Small intestine (tissue), 7 donors: ENCODE measurements around the gene ATAD3C. TPM values are rescaled to one million over a fixed set of nuclear protein-coding genes. Genes with fewer than 3 reads are reported as not detected.

ENCODE experiments used
- DNase-seq, 2 donors: peaks; one replicate each; pipeline versions ENCODE4 v3.0.0 to v3.0.0-alpha.2; 2013
- FAIRE-seq: peaks from 2 replicates; lab custom pipeline; 2012; peaks lifted over from hg19 to GRCh38; lab: Jason Lieb, UNC
- H3K27ac ChIP-seq, 3 donors: one replicate each; pipeline ENCODE4 v1.5.1; 2013; ENCODE audit warnings: low read length in 2 of 3, mild to moderate bottlenecking in 2 of 3, control low read depth in 1 of 3, inconsistent platforms in 1 of 3, low read depth in 1 of 3, moderate library complexity in 1 of 3
- H3K27me3 ChIP-seq, 3 donors: one replicate each; pipeline ENCODE4 v1.6.1; 2013; ENCODE audit warnings: low read length in 3 of 3, inconsistent platforms in 1 of 3; ENCODE audit not compliant: control insufficient read depth in 3 of 3, insufficient read depth in 3 of 3
- H3K36me3 ChIP-seq, 3 donors: one replicate each; pipeline ENCODE4 v1.6.1; 2013; ENCODE audit warnings: low read length in 3 of 3, inconsistent platforms in 1 of 3, low read depth in 1 of 3, mild to moderate bottlenecking in 1 of 3, moderate library complexity in 1 of 3; ENCODE audit not compliant: control insufficient read depth in 3 of 3, insufficient read depth in 2 of 3
- H3K4me1 ChIP-seq, 3 donors: one replicate each; pipeline ENCODE4 v1.6.1; 2013; ENCODE audit warnings: low read length in 2 of 3, inconsistent platforms in 1 of 3, low read depth in 1 of 3, mild to moderate bottlenecking in 1 of 3, moderate library complexity in 1 of 3; ENCODE audit not compliant: control insufficient read depth in 3 of 3, insufficient read depth in 2 of 3
- H3K4me3 ChIP-seq, 3 donors: one replicate each; pipeline ENCODE4 v1.5.1; 2013; ENCODE audit warnings: low read length in 3 of 3, control low read depth in 1 of 3, inconsistent platforms in 1 of 3, low read depth in 1 of 3, mild to moderate bottlenecking in 1 of 3, moderate library complexity in 1 of 3
- H3K9me3 ChIP-seq, 2 donors: one replicate each; pipeline ENCODE4 v1.6.1; 2013; ENCODE audit warnings: low read depth in 1 of 2, low read length in 1 of 2; ENCODE audit not compliant: control insufficient read depth in 2 of 2, insufficient read depth in 1 of 2
- WGBS, 3 donors: extraction: QIAGEN DNeasy Blood & Tissue Kit; methylation state at CpG; one replicate each; pipeline ENCODE4 v1.1.7; 2013; 5-methylcytosine and 5-hydroxymethylcytosine counted together
- polyA plus RNA-seq, 4 donors: library from polyadenylated mRNA; stranded (reverse) in 3 of 4; unstranded in 1 of 4; fragments of 200-250 nt in 3 of 4; fragments of 120-200 nt in 1 of 4; gene quantifications; one replicate each; pipeline versions ENCODE4 v1.2.1 to v1.2.3, GENCODE V29; 2013
- donor health status: healthy with polysubstance abuse.
- donor health status: control.
- donor health status: control.
- donor health status: Bipolar disorder and iron deficiency.
- donor health status: healthy.

The ATAD3C gene
- polyA plus RNA-seq, 4 donors, result 0.27 to 1.5 (median 0.66) TPM; not detected in 1

DNA sequence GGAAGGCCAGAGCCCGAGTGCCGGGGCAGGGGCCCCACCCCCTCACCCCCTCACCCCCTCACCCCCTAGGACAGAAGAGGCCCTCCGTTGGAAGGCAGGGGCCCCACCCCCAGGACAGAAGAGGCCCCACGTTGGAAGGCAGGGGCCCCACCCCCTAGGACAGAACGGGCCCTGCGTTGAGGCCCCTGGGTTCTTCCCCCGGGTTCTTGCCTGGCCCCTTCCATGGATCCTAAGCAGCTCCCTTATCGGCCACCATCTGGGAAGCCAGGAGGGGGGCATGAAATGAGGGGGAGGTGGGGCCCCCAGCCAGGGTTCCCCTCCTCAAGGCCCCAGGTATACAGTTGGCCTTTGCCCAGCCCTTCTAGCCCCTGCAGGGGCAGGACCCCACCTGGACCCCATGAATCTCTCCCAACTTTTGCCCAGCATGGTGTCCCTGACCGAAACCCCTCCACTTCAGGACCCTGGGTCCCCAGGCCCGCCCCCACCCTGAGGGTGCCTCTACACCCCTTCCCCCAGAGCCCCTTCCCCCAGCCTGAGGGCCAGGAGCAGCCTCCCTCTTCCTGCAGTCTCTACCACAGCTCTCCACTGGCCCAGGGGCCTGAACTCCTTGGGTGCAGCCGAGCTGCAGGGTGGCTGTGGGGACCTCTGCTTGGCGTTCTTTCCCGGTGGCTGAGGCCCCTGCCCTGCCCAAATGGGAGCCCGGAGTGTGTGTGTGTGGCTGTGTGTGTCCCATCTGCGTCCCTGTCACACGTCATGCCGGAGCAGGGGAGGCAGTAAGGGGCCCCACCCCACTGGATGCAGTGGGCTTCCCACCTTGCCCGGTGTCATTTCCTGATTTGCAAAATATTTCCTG lies 18.3 kb upstream of the ATAD3C start:
- Histone ChIP-seq H3K9me3 (peaks cover 0 to 2% of the 10 kb centered on the region in 2 donors), H3K27ac (peak overlapping the region in 2 of 3 donors; percentile 91 to 96), H3K27me3 (peaks cover 0 to 6% (median 0%) of the 10 kb centered on the region in 3 donors), H3K36me3 (no peaks in the 10 kb centered on the region), H3K4me3 (peak overlapping the region in 1 of 3 donors; percentile 39), H3K4me1 (peaks cover 0 to 72% (median 6%) of the 10 kb centered on the region in 3 donors)
- DNase-seq (peak in 1 of 2 donors; percentile 89), FAIRE-seq (no peak)
- WGBS, 3 donors, result 52 to 63% (median 59%) methylated on average over 15 to 18 of the region's 18 CpGs

DNA sequence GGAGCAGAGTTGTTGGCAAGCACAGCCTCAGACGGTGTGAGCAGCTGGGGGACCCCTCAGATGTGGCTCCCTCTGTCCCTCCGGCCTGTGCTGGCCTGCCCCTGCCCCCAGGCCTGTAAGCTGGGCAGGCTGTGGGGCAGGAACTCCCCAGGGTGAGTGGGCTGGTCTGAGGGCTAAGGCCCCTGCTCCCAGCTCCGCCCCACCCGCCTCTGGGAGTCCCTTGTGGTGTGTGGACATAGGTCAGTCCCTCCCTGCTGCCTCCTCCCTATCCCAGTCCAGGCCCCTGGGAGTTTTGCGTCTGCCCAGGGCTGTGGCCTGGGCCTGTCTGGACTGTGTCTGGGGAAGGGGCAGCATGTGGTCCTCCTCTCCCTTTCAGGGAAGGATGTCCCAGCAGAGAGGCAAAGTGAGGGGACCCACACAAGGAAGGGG lies 17.6 kb upstream of the ATAD3C start:
- DNase-seq, result peak in 1 of 2 donors; percentile 88
- Histone ChIP-seq H3K9me3 (peaks cover 0 to 2% of the 10 kb centered on the region in 2 donors), H3K27ac (peak overlapping the region in 2 of 3 donors; percentile 91 to 96), H3K4me3 (peak overlapping the region in 1 of 3 donors; percentile 25), H3K27me3 (peaks cover 0 to 2% (median 0%) of the 10 kb centered on the region in 3 donors), H3K36me3 (peaks cover 0 to 3% (median 0%) of the 10 kb centered on the region in 3 donors), H3K4me1 (peaks cover 0 to 73% (median 6%) of the 10 kb centered on the region in 3 donors)
- 41 to 43% (median 42%) methylated on average over 5 of the region's 5 CpGs for WGBS, 3 donors
- FAIRE-seq, result no peak

DNA sequence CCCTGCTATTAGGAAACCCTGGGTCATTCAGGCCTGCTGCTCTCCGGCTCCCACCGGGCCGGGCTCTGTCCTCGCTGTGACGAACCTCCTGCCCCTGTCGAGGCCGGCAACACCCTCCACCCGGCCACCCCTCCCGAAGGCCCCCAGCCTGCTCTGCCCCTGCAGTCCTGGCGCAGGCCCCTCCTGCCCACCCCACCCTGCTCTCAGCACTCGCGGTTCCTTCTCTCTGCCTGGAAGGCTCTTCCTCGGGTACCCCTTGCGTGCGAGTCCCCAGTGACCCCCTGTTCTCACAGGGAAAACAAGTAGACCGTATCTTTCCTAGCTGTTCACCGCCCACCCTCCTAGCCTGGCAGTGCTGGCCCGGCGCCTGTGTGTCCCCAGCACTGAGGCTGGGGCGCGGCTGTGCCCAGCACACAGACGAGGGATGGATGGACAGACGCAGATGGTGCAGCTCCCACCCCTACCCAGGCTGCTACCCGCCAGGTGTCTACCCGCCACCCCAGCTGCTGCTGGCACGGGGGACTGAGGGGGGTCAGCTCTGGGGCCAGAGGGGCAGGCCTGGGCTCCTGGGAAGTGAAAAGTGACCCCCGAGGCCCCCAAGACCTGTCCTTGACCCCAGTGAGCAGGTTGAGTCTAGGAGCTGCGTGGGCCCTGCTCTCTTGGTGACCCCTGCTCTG lies 17.1 kb upstream of the ATAD3C start:
- H3K4me1 ChIP-seq, result peaks cover 0 to 78% (median 6%) of the 10 kb centered on the region in 3 donors
- peaks cover 0 to 9% (median 0%) of the 10 kb centered on the region in 3 donors for H3K36me3 ChIP-seq
- DNase-seq (no peak), FAIRE-seq (no peak)
- H3K9me3 ChIP-seq, result peaks cover 0 to 2% of the 10 kb centered on the region in 2 donors
- H3K27me3 ChIP-seq, result no peaks in the 10 kb centered on the region
- 64 to 76% (median 71%) methylated on average over 28 of the region's 28 CpGs for WGBS, 3 donors
- no peak overlapping the region for H3K4me3 ChIP-seq
- peak overlapping the region in 2 of 3 donors; percentile 91 to 96 for H3K27ac ChIP-seq

DNA sequence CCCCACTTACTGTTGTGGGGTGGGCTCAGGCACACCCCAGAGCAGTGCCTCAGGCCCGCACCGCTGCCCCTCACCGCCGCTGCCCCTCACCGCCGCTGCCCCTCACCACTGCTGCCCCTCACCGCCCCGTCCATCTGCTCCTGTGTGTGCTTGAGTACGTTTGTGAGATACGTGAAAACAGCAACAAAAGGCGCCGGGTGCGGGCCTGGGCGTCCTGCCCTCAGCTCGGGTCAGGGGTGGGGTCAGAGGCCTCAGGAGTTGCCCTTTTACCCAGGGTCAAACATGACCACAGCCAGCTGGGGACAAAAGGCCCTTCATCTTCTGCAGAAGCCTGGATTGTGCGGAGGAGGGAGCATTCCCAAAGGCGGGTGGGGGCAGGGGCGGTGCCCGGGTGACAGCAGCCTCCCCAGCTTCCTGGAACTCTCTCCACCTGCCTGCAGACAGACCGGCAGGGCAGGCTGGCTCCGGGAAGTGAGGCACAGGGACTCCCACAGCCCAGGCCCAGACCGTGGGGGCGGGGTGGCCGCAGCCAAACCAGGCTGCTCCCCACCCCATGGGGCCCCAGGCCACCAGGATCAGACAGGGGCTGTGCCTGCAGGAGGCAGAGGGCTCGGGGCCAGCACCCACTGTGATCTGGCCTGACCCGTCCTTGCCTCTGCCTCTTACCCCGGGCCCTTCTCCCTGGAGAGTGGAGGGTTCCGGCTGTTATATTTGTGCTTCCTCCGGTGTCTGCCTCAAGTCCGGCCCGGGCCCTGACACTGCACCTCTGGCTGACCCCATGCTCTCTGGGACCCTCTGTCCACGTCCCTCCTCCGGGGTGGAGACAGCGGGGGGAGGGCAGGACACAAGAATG lies 16.3 kb upstream of the ATAD3C start:
- FAIRE-seq (no peak), DNase-seq (peak; percentile 81 to 94)
- peaks cover 0 to 2% of the 10 kb centered on the region in 2 donors for H3K9me3 ChIP-seq
- no peak overlapping the region for H3K4me3 ChIP-seq
- H3K4me1 ChIP-seq, result peaks cover 0 to 84% (median 6%) of the 10 kb centered on the region in 3 donors
- H3K27ac ChIP-seq, result peak overlapping the region in 2 of 3 donors; percentile 91 to 96
- no peaks in the 10 kb centered on the region for H3K27me3 ChIP-seq
- WGBS, 3 donors, result 24 to 52% (median 36%) methylated on average over 29 to 34 of the region's 34 CpGs
- peaks cover 0 to 14% (median 0%) of the 10 kb centered on the region in 3 donors for H3K36me3 ChIP-seq

DNA sequence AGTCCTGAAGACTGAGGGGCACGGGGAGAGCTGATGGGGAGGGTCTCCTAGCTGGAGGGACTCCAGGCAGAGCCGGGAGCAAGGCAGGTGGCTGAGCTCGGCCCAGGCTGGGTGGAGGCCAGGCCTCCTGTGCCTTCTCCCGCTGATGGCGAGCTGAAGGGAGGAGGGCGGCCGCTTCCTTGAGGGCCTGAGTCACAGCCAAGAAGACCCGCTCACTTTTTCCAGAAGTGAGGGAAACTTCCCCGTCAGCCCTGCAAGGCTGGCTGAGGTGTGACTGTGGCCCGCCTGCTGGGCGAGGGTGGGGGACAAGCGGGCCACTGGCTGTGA lies 15.7 kb upstream of the ATAD3C start:
- WGBS, 3 donors, result 24 to 39% (median 35%) methylated on average over 8 to 12 of the region's 12 CpGs
- peak in 1 of 2 donors; percentile 51 for DNase-seq
- H3K9me3 ChIP-seq, result no peaks in the 10 kb centered on the region

DNA sequence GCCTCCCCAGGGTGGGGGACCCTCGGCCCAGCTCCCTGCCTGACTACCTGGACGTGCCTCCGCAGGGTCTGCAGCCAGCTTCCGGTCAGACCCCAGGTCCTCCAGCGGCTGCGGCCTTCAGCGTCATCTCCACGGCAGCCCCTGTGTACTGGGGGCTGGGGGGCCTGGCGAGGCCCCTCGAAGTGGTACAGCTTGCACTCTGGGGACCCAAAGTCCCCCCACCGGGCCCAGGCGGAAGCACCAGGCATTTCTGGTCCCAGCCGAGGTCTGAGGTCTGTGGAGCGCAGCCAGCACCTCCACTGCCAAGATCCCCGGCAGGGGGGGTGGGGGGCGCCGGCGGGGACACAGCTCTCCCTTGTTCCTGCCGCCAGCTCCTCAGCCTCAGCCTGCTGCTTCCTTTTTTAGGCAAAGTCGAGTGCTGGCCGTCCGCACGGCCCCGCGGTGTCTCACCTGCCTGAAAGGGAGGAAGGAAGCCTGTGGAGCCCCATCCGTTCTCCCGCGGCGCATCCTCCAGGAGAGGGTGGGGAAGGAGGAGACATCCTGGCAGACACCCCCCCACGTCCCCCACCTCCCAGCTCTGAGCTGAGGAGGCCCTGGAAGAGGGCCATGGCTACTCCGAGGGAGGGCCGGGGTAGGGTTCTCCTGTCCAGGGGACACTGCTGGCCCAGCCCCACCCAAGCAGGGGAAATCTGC lies 15.2 kb upstream of the ATAD3C start:
- FAIRE-seq, result no peak
- 31 to 56% (median 49%) methylated on average over 26 to 32 of the region's 32 CpGs for WGBS, 3 donors
- Histone ChIP-seq H3K27ac (peak overlapping the region in 2 of 3 donors; percentile 91 to 96), H3K27me3 (no peaks in the 10 kb centered on the region), H3K4me3 (no peak overlapping the region), H3K4me1 (peaks cover 0 to 88% (median 6%) of the 10 kb centered on the region in 3 donors), H3K36me3 (peaks cover 0 to 23% (median 0%) of the 10 kb centered on the region in 3 donors), H3K9me3 (no peaks in the 10 kb centered on the region)
- peak in 1 of 2 donors; percentile 42 for DNase-seq

More for the DNA sequence above, 15.7 kb upstream of the ATAD3C start:
- peaks cover 0 to 19% (median 0%) of the 10 kb centered on the region in 3 donors for H3K36me3 ChIP-seq
- H3K4me3 ChIP-seq, result no peak overlapping the region
- H3K27ac ChIP-seq, result peak overlapping the region in 2 of 3 donors; percentile 91 to 96
- peaks cover 0 to 88% (median 6%) of the 10 kb centered on the region in 3 donors for H3K4me1 ChIP-seq
- no peaks in the 10 kb centered on the region for H3K27me3 ChIP-seq
- FAIRE-seq, result no peak

DNA sequence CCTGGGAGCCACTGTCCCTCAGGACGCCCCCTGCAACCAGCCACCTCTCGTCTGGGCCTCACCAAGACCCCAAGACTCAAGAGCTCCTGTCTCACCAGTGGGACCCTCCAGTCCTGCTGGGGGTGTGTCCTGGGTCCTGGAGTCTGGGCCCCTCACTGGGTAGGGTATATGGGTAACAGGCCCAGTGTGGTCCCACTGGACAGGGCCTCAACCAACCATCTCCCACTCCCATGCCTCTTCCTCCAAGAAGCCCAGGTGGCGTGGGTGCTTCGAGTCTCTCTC lies 14.7 kb upstream of the ATAD3C start:
- FAIRE-seq (no peak), DNase-seq (no peak)
- peaks cover 0 to 23% (median 0%) of the 10 kb centered on the region in 3 donors for H3K36me3 ChIP-seq
- H3K4me3 ChIP-seq, result no peak overlapping the region
- no peaks in the 10 kb centered on the region for H3K9me3 ChIP-seq
- no peaks in the 10 kb centered on the region for H3K27me3 ChIP-seq
- peaks cover 0 to 84% (median 6%) of the 10 kb centered on the region in 3 donors for H3K4me1 ChIP-seq
- H3K27ac ChIP-seq, result peak overlapping the region in 2 of 3 donors; percentile 91 to 96
- WGBS, 3 donors, result 64 to 96% (median 74%) methylated on average over 4 of the region's 4 CpGs
